GM23248 (cell line): ENCODE data around the gene CCDC150. TPM values are rescaled to one million over a fixed set of nuclear protein-coding genes. Genes with fewer than 3 reads are reported as not detected.

ENCODE experiments used
- DNase-seq: peaks from one replicate; pipeline ENCODE4 v3.0.0-alpha.2; 2015
- H2AFZ ChIP-seq: fragments of 200-600 bp; sonication (generic); 2 replicates; pipeline ENCODE4 v1.6.1; 2016; ENCODE audit warnings: antibody characterized with exemption
- H3F3A ChIP-seq: fragments of 200-600 bp; sonication (generic); 2 replicates; pipeline ENCODE4 v1.6.1; 2016; ENCODE audit warnings: mild to moderate bottlenecking, antibody characterized with exemption, mixed run types; ENCODE audit not compliant: insufficient read depth
- H3K27ac ChIP-seq: fragments of 200-600 bp; sonication (generic); 2 replicates; pipeline ENCODE4 v1.5.1; 2016; ENCODE audit warnings: mild to moderate bottlenecking
- H3K27me3 ChIP-seq: fragments of 200-600 bp; sonication (generic); replicated peaks from 2 replicates; pipeline ENCODE4 v1.6.1; 2016; ENCODE audit warnings: mild to moderate bottlenecking; ENCODE audit not compliant: insufficient read depth
- H3K36me3 ChIP-seq: fragments of 200-600 bp; sonication (generic); 2 replicates; pipeline ENCODE4 v1.6.1; 2016; ENCODE audit warnings: low read depth, mild to moderate bottlenecking
- H3K4me1 ChIP-seq: fragments of 200-600 bp; sonication (generic); 2 replicates; pipeline ENCODE4 v1.6.1; 2016; ENCODE audit warnings: mild to moderate bottlenecking; ENCODE audit not compliant: insufficient read depth
- H3K4me2 ChIP-seq: fragments of 200-600 bp; sonication (generic); one replicate; pipeline ENCODE4 v1.6.1; 2016; ENCODE audit warnings: mild to moderate bottlenecking; ENCODE audit not compliant: unreplicated experiment
- H3K4me3 ChIP-seq: fragments of 200-600 bp; sonication (generic); 2 replicates; pipeline ENCODE4 v1.5.1; 2016; ENCODE audit warnings: mild to moderate bottlenecking
- H3K79me2 ChIP-seq: fragments of 200-600 bp; sonication (generic); 2 replicates; pipeline ENCODE4 v1.6.1; 2016; ENCODE audit warnings: mild to moderate bottlenecking; ENCODE audit not compliant: insufficient read depth
- H3K9ac ChIP-seq: fragments of 200-600 bp; sonication (generic); 2 replicates; pipeline ENCODE4 v1.6.1; 2016; ENCODE audit warnings: mild to moderate bottlenecking
- H3K9me2 ChIP-seq: fragments of 200-600 bp; sonication (generic); 2 replicates; pipeline ENCODE4 v1.6.1; 2016; ENCODE audit warnings: mixed run types, mild to moderate bottlenecking, moderate library complexity; ENCODE audit not compliant: insufficient read depth
- H3K9me3 ChIP-seq: fragments of 200-600 bp; sonication (generic); one replicate; pipeline ENCODE4 v1.6.1; 2017; ENCODE audit warnings: low read depth
- H4K20me1 ChIP-seq: fragments of 200-600 bp; sonication (generic); 2 replicates; pipeline ENCODE4 v1.6.0; 2016; ENCODE audit not compliant: insufficient read depth
- EZH2 ChIP-seq: fragments of 200-600 bp; sonication (generic); IDR thresholded peaks from 2 replicates; pipeline ENCODE4 v1.6.1; 2018; ENCODE audit warnings: antibody characterized with exemption, mild to moderate bottlenecking; ENCODE audit not compliant: insufficient read depth, poor library complexity, severe bottlenecking
- EZH2phosphoT487 ChIP-seq: fragments of 200-600 bp; sonication (generic); IDR thresholded peaks from 2 replicates; pipeline ENCODE4 v1.6.1; 2018; ENCODE audit warnings: antibody characterized with exemption, moderate library complexity, mild to moderate bottlenecking, low read depth; ENCODE audit not compliant: insufficient read depth
- WGBS, 2 experiments: methylation state at CpG; one replicate each; pipeline ENCODE4 v1.1.6; 2015 to 2017; ENCODE audit warnings: low lambda C conversion rate in 2 of 2, low coverage in 1 of 2; ENCODE audit errors: missing lambda C conversion rate in 2 of 2; 5-methylcytosine and 5-hydroxymethylcytosine counted together
- in situ Hi-C: fragments of 300-500 bp; cut with MboI; formaldehyde crosslinking; loops from 2 replicates; pipeline ENCODE4 v1.15.0; 2020
- polyA plus RNA-seq: library from polyadenylated mRNA; unstranded; fragments of >200 nt; fragmentation: Nextera tagmentation; extraction: Ambion mirVana; gene quantifications from 2 replicates; pipeline ENCODE4 v1.2.1, GENCODE V29; 2016
- total RNA-seq: library from RNA; depleted of rRNA; stranded (reverse); fragments of >200 nt; shearing (Covaris generic); gene quantifications from 2 replicates; pipeline ENCODE4 v1.2.3, GENCODE V29; 2014

CCDC150 gene
- total and polyA plus RNA-seq, 2 experiments from 2014 or later, result 0.65 to 2.1 TPM

DNA sequence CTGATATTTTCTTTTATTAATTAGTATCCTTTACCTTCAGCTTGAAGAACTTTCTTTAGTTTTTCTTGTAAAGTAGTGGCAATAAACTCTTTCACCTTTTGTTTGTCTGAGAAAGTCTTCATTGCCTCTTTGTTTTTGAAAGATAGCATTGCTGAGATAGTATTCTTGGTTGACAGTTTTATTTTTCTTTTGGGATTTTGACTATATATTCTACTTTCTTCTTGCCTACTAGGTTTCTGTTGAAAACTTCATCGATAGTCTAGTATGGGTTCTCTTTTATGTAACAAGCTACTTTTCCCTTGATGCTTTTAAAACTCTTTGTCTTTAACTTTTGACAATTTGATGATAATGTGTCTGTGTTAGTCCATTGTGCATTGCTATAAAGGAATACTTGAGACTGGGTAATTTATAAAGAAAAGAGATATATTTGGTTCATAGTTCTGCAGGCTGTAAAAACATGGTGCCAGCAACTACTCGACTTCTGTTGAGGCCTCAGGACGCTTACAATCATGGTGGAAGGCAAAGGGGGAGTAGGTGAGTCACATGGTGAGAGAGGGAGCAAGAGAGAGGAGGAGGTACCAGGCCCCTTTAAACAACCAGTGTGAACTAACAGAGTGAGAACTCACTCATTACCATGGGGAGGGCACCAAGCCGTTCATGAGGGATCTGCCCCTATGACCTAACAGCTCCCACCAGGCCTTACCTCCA lies 12.0 kb downstream of the CCDC150 start:
- H3K27me3 ChIP-seq, result no peaks in the 10 kb centered on the region
- no peak overlapping the region for H2AFZ ChIP-seq
- no peaks in the 10 kb centered on the region for H3F3A ChIP-seq
- WGBS, 2 experiments, result 73 to 75% methylated on average over 4 of the region's 4 CpGs
- no peak overlapping the region for H3K9ac ChIP-seq
- in situ Hi-C loops, result no loop called here
- H3K79me2 ChIP-seq, result no peaks in the 10 kb centered on the region
- H3K27ac ChIP-seq, result no peak overlapping the region
- H3K36me3 ChIP-seq, result no peaks in the 10 kb centered on the region
- DNase-seq, result no peak
- TF ChIP-seq EZH2phosphoT487, result no peak
- no peak for TF ChIP-seq EZH2
- no peak overlapping the region for H3K4me2 ChIP-seq
- no peaks in the 10 kb centered on the region for H3K4me1 ChIP-seq
- no peaks in the 10 kb centered on the region for H3K9me2 ChIP-seq
- H3K9me3 ChIP-seq, result no peaks in the 10 kb centered on the region
- H3K4me3 ChIP-seq, result no peak overlapping the region
- no peaks in the 10 kb centered on the region for H4K20me1 ChIP-seq

DNA sequence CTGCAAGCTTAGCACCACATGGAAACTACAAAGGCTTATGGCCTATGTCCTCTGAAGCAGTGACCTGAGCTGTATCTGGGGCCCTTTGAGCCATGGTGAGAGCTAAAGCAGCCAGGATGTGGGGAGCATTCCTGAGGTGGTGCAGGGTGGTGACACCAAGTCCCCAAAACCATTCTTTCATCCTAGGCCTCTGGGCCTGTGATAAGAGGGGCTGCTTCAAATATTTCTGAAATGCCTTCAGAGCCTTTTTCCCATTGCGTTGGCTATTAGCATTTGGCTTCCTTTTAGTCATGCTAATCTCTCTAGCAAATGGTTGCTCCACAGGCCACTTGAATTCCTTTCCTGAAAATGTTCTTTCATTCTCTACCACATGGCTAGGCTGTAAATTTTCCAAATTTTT lies 13.4 kb downstream of the CCDC150 start:
- WGBS, 2 experiments, result 92 to 100% methylated on average over 1 of the region's 1 CpG
- in situ Hi-C loops, result no loop called here
- no peak for DNase-seq
- Histone ChIP-seq H3K9me2 (no peaks in the 10 kb centered on the region), H3K4me3 (no peak overlapping the region), H3K4me2 (no peak overlapping the region), H3K36me3 (no peaks in the 10 kb centered on the region), H3F3A (no peaks in the 10 kb centered on the region), H3K9me3 (no peaks in the 10 kb centered on the region), H2AFZ (no peak overlapping the region), H3K4me1 (no peaks in the 10 kb centered on the region), H3K9ac (no peak overlapping the region), H3K27ac (no peak overlapping the region), H3K27me3 (no peaks in the 10 kb centered on the region), H3K79me2 (no peaks in the 10 kb centered on the region), H4K20me1 (no peaks in the 10 kb centered on the region)
- TF ChIP-seq EZH2 (no peak), EZH2phosphoT487 (no peak)

DNA sequence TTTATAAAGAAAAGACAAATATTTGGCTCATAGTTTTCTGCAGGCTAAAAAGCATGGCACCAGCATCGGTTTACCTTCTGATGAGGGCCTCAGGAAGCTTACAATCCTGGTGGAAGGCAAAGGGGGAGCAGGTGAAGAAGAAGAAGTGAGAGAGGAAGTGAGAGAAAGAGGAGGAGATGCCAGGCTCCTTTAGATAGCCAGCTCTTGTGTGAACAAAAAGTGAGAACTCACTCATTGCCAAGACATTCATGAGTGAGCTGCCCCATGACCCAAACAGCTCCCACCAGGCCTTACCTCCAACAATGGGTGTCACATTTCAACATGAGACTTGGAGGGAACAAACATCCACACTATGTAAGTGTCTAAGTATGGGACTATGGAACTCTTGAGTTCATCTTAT lies 14.3 kb downstream of the CCDC150 start:
- H3K79me2 ChIP-seq, result no peaks in the 10 kb centered on the region
- H3K9me2 ChIP-seq, result no peaks in the 10 kb centered on the region
- WGBS, 2 experiments, result 39 to 52% methylated on average over 1 of the region's 1 CpG
- no peaks in the 10 kb centered on the region for H3K4me1 ChIP-seq
- H3K27me3 ChIP-seq, result no peaks in the 10 kb centered on the region
- H3K27ac ChIP-seq, result no peak overlapping the region
- no peak for TF ChIP-seq EZH2phosphoT487
- no peak for TF ChIP-seq EZH2
- H3K4me2 ChIP-seq, result no peak overlapping the region
- H3K9ac ChIP-seq, result no peak overlapping the region
- DNase-seq, result no peak
- in situ Hi-C loops, result no loop called here
- H4K20me1 ChIP-seq, result no peaks in the 10 kb centered on the region
- H3K4me3 ChIP-seq, result no peak overlapping the region
- no peak overlapping the region for H2AFZ ChIP-seq
- H3K36me3 ChIP-seq, result no peaks in the 10 kb centered on the region
- no peaks in the 10 kb centered on the region for H3K9me3 ChIP-seq
- no peaks in the 10 kb centered on the region for H3F3A ChIP-seq

DNA sequence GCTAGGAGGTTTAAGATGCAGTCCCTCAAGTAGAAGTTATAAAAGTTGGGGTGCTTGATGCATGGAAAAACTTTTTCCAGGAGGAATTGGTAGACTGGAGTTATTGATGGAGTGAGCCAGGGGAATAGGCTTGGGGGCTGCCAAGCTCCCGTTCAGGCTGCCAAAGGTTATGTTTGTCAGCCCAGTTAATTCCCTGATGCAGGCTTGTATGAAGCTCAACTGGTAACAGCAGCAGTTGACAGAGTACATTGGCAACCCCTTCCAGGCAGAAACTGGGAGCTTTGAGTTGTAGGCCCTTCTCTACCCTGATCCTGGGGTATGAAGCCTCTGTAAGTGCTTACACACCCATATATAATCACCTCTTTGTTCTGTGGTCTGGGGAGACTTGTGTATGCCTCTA lies 16.2 kb downstream of the CCDC150 start:
- no peak overlapping the region for H3K4me2 ChIP-seq
- no peak overlapping the region for H3K27ac ChIP-seq
- in situ Hi-C loops, result no loop called here
- H3K36me3 ChIP-seq, result no peaks in the 10 kb centered on the region
- H3K9me2 ChIP-seq, result no peaks in the 10 kb centered on the region
- WGBS, 2 experiments, result 95 to 100% methylated on average over 1 of the region's 1 CpG
- H3F3A ChIP-seq, result peaks cover 6% of the 10 kb centered on the region; the same call in 1 of the 2 replicates
- H3K4me1 ChIP-seq, result peaks cover 9% of the 10 kb centered on the region
- no peaks in the 10 kb centered on the region for H4K20me1 ChIP-seq
- TF ChIP-seq EZH2phosphoT487 (no peak), EZH2 (no peak)
- no peaks in the 10 kb centered on the region for H3K79me2 ChIP-seq
- no peak overlapping the region for H3K9ac ChIP-seq
- H2AFZ ChIP-seq, result no peak overlapping the region
- no peak overlapping the region for H3K4me3 ChIP-seq
- no peak for DNase-seq
- no peaks in the 10 kb centered on the region for H3K9me3 ChIP-seq
- H3K27me3 ChIP-seq, result no peaks in the 10 kb centered on the region
